ENCODE data around the gene SCAMP2.

DNA sequence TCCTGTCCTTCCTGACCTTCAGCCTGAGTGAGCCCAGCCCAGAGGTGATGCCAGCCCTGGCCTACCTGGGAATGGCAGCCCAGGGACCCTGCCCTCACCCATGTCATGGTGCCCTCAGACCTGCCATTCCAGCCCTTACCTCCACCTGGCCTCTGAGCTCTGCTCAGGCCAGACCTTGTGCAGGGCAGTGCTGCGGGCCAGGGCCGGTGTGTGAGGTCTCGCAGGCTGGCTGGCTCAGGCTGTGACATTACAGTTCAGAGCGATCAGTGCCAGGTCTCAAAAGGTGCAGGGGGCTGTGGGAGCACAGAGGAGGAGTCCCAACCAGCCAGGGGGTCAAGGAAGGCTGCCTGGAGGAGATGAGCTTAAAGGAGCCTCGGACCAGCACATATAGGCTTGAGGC is 53.1 kb downstream of the SCAMP2 start:
- TF ChIP-seq, protein P1, sequence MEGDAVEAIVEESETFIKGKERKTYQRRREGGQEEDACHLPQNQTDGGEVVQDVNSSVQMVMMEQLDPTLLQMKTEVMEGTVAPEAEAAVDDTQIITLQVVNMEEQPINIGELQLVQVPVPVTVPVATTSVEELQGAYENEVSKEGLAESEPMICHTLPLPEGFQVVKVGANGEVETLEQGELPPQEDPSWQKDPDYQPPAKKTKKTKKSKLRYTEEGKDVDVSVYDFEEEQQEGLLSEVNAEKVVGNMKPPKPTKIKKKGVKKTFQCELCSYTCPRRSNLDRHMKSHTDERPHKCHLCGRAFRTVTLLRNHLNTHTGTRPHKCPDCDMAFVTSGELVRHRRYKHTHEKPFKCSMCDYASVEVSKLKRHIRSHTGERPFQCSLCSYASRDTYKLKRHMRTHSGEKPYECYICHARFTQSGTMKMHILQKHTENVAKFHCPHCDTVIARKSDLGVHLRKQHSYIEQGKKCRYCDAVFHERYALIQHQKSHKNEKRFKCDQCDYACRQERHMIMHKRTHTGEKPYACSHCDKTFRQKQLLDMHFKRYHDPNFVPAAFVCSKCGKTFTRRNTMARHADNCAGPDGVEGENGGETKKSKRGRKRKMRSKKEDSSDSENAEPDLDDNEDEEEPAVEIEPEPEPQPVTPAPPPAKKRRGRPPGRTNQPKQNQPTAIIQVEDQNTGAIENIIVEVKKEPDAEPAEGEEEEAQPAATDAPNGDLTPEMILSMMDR (conservative IDR thresholded peaks at IDR 0.05 in 1 of 2, IDR thresholded peaks at IDR 0.05 in 1 of 2; ENCODE audit: low read depth in 1 of 2, low read length in 2 of 2) = no peak
- no peak for TF ChIP-seq EZH2 (IDR thresholded peaks at IDR 0.05; ENCODE audit: low read length, missing control alignments)
